HG03175 (cell line): Measurements from ENCODE around the gene MON1A.

Source experiments
- ATAC-seq: cut with Tn5 transposase; IDR thresholded peaks from one replicate; pipeline ENCODE4 v1.9.1; 2021; ENCODE audit warnings: mild to moderate bottlenecking, moderate library complexity; ENCODE audit not compliant: unreplicated experiment

The MON1A gene

GRCh38 chr3:49895791-49896190, 33.8 kb downstream of the MON1A start:
- ATAC-seq = no peak

DNA sequence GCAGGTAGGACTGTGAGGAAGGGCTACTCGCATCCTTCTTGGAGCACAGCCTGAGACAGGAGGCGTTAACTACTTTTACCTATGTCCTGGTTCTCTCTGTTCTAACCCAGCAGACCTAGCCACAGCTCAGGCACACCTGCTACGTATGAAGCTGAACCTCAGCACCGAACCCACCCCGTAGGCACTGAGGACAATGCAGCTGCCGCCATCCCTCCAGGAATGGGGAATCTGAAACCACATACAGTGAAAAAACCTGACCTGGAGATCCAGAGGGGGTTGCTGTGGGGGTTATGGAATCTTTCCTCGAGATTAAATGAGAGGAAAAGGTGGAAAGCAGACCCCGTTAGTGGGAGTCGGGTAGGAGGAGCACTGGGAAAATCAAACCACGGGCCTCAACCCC, 40.3 kb downstream of the MON1A start:
- no peak for ATAC-seq

DNA sequence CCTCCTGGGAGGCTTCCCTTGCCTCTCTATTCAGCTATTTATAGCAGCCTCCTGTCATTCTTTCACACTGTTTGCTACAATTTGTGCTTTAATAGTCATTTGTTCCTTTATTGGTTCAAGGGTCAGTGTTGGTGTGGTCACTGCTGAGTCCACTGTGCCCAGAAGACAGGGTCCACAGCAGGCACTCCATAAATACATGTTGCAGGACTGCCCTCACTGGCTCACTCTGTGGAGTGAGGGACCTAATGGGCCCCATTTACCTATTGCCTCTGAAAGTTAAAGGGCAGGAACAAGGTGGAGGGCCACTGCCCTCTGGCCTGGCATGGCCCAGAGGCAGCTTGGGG, 42.7 kb downstream of the MON1A start:
- no peak for ATAC-seq

- no peak for ATAC-seq
Measured at GRCh38 chr3:49883998-49884397, 45.6 kb downstream of the MON1A start.

DNA sequence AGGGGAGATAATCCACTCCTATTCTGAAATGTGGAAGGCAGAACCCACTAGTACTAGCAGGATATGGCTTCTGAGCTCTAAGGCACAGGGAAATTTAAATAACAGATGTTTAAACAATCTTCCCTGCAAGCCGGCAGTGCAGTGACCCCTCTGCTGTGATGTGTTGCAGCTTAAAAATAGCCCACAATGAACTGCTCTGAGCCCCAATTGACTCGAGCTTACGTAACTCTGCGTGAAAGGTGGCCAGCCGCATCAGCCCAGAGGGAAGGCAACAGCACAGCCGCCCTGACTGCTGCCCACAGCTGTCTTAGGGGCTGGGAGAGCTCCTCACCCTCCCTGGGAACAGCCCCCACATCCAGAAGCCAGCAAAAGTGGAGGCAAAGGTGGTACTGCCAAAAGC, 47.4 kb downstream of the MON1A start:
- ATAC-seq = no peak

DNA sequence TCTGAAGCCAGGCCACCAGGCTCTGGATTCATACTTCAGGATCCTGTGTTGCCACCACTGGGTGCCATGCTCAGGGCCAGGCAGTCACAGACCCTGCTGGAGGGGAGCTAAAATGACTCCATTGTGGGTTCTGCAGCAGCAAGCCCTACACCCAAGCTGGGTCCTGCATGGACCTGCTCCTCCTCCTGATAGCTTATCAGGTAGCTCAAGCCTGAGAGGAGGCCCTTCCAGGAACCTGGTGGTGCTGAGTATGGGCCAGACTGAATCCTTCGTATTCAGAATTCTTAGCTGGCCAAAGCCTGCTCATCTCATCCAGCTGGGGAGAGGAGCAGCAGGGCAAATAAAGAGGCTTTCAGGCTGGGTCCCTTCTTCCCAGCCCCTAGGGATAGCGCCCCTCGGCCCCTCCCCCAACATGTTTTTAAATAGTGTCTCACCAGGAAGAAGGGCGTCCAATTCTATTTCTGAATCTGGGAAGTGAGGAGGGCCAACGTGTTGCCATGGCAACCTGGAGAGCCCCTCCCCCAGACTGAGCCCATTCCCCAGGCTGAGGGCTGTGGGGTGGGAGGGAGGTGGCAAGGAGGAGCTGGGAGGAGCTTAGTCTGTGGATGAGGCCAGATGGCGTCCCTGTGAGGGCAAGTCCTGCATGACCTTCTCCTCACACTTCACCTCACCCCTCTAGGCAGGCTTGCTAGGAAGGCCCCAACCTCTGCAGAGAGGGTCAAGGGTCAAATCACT, 48.9 kb downstream of the MON1A start:
- ATAC-seq = no peak

GRCh38 chr3:49879721-49880120, 49.9 kb downstream of the MON1A start:
- no peak for ATAC-seq

- no peak for ATAC-seq
Measured at GRCh38 chr3:49878686-49879085, 50.9 kb downstream of the MON1A start.

GRCh38 chr3:49877716-49878115, 51.9 kb downstream of the MON1A start:
- no peak for ATAC-seq

- ATAC-seq = no peak
Measured at GRCh38 chr3:49876567-49876966, 53.0 kb downstream of the MON1A start.

GRCh38 chr3:49873623-49874022, 56.0 kb downstream of the MON1A start:
- ATAC-seq = no peak

- no peak for ATAC-seq
Measured at GRCh38 chr3:49872801-49873281, 56.8 kb downstream of the MON1A start.

DNA sequence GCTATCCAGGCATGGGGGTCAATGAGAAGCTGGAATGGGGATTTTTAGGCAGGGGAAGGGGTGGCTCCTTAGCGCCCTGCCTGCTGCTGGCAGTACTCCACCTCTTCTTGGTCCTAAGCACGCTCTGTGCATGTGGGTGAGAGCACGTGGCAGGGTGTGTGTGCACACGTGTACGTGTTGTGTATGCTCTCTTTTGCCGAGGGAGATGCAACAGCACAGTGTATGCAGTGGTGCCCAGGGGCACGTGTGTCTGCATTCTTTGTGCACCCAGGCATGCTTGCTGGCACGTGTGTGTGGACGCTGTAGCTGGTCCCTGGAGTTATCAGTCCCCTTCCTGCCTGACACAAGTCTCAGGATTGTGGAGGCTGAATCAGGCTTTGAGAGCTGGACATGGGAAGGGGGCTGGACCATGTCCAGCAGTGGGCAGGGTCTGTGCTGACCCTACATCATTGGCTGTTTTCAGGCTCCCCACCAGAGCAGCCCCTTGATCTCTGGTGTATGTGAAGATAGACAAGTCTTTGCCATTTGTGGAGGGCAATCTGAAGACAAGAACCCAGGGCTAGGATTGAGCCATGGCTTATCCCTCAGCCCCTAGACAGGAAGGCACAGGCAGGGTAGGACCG, 58.0 kb downstream of the MON1A start:
- no peak for ATAC-seq

GRCh38 chr3:49869525-49870126, 60.0 kb downstream of the MON1A start, which contains the start of gene CAMKV:
CAMKV (minus strand) TSS chr3:49869906; CDS start chr3:49862388, 7,518 bp downstream.
- no peak for ATAC-seq

GRCh38 chr3:49868862-49869466, 60.6 kb downstream of the MON1A start:
- ATAC-seq = no peak

DNA sequence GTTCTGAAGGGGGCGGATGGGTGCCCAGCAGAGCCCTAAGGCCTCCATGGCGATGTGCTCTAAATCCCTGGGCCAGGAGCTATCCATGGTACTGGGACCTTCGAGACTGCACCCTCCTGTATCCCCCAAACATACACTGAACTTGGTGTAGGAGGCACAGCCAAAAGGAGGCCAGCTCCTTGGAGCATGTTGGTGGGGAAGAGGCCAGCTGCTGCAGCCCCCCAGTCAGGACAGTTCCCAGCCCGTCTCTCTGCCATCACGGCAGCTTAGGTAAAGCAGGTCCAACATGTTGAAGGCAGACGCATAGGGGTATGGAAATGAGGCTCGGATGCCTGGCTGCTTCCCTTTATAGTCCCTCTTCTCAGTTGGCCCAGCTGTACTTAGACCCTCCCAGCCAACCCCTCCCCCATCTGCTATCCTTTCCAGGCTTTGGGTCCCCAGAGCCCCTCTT, 61.7 kb downstream of the MON1A start:
- ATAC-seq = no peak

DNA sequence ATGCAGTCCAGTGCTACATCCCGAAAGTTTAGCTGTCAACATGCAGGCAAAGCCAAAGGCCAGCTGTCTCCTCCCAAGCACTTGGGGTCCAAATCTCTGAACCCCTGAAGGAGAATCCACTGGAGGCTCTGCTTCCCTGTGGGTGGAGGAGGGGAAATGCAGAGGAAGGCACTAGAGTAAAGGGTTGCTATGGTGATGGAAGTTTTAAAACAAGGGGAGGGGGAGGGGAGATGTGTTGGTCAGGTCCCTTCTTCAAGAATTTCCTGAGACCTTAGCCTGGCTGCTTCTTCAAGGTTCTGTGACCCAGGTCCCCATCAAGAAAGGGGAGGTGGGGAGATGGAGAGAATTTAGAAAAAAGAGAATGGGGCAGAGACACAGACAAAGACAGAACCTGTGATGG, 62.2 kb downstream of the MON1A start:
- ATAC-seq = no peak

GRCh38 chr3:49865198-49865784, 64.3 kb downstream of the MON1A start:
- no peak for ATAC-seq

DNA sequence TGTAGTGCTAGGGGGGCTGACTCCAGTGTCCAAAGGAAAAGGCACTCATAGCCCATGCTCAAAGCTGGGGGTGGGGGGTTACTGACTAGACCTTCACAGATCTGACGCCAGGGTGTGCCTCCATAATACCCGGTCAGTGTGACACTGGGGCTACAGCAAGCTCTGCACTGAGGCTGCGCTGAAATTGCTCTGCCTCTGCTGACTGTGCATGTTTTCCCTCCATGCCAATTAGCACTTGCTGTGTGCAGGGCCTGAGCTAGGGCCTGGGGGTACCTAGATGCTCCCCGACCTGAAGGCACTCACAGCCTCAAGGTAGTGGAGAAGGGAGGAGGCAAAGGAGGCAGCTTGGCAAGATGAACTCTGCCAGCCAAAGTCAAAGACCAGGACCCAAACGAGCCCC, 65.1 kb downstream of the MON1A start:
- ATAC-seq = no peak

DNA sequence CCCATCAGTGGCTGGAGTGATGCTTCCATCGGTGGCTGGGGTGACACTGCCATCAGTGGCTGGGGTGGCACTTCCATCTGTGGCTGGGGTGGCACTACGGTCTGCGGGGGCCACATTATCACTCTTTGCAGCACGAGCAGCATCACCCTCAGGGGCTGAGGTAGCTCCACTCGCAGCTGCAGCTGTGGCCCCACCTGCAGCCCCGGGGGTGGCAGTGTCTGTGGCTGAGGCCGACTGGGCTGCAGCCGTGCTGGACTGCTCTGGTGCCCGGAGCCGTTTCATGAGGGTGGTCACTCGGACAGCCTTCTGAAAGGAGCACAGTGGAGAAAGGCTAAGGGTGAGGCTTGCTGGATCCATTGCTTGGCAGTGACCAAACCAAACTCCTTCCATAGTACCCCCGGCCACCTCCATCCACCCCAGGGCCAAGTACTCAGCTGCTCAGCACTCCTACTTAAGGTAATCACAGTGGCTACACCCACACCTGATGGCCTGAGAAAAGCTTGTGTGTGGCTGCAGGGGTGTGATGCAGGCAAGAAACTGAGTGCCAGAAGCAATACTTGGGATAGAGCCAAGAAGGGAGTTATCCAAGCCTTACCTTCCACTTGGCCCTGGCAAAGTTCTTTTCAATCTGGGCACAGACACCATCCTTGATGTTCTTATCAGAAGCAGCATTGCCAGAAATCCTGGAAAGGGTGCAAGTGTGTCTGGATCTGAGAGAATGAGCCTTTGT, 69.9 kb downstream of the MON1A start:
- no peak for ATAC-seq
